K562 (cell line): ENCODE measurements around the gene FADS6. TPM values are rescaled to one million over a fixed set of nuclear protein-coding genes. Genes with fewer than 3 reads are reported as not detected.

Source experiments
- CBX2 ChIP-seq: fragments of 200-600 bp; sonication (generic); IDR thresholded peaks from one replicate; pipeline ENCODE4 v1.6.1; 2012; ENCODE audit warnings: mild to moderate bottlenecking, low read length, inconsistent platforms; ENCODE audit not compliant: insufficient read depth, poor library complexity, severe bottlenecking
- CREM ChIP-seq: IDR thresholded peaks from 2 replicates; pipeline ENCODE4 v1.6.1; 2014; ENCODE audit warnings: antibody characterized with exemption, low read depth
- DMBX1 ChIP-seq: fragments of 250-450 bp; sonication (Bioruptor Pico); IDR thresholded peaks from 2 replicates; pipeline ENCODE4 v1.8.0; 2022; ENCODE audit warnings: inconsistent platforms, mild to moderate bottlenecking, moderate library complexity, borderline replicate concordance
- DNMT1 ChIP-seq: fragments of 450-650 bp; IDR thresholded peaks from 2 replicates; pipeline ENCODE4 v1.6.1; 2016; ENCODE audit warnings: antibody characterized with exemption, mild to moderate bottlenecking
- E2F4 ChIP-seq: sonication (generic); formaldehyde crosslinking; IDR thresholded peaks from 2 replicates; pipeline ENCODE4 v1.8.0; 2022; ENCODE audit warnings: mild to moderate bottlenecking, low read depth, missing genetic modification reagents
- HIVEP1 ChIP-seq: fragments of 250-450 bp; sonication (Bioruptor Pico); IDR thresholded peaks from 2 replicates; pipeline ENCODE4 v1.4.0; 2020; ENCODE audit warnings: mild to moderate bottlenecking
- HMG20A ChIP-seq: fragments of 450-650 bp; formaldehyde crosslinking; conservative IDR thresholded peaks from 2 replicates; pipeline ENCODE4 v1.4.0; 2020; ENCODE audit warnings: mild to moderate bottlenecking, mixed read lengths
- KLF6 ChIP-seq: fragments of 250-450 bp; sonication (Bioruptor Pico); IDR thresholded peaks from 2 replicates; pipeline ENCODE4 v1.4.0; 2020; ENCODE audit warnings: mild to moderate bottlenecking, moderate library complexity, borderline replicate concordance
- ZNF212 ChIP-seq: fragments of 450-650 bp; formaldehyde crosslinking; IDR thresholded peaks from 2 replicates; pipeline ENCODE4 v1.4.0; 2020; ENCODE audit warnings: mild to moderate bottlenecking
- polyA plus RNA-seq, 8 experiments: library from polyadenylated mRNA; depleted of rRNA in 4 of 8; stranded (reverse) in 5 of 8; unstranded in 3 of 8; fragments of >200 nt; fragmentation: Nextera tagmentation in 2 of 8; fragmentation: Illumina TruSeq in 1 of 8; extraction: Ambion mirVana in 2 of 8; extraction: Trizol in 1 of 8; gene quantifications; 2 replicates each; pipeline versions ENCODE4 v1.2.1 to v1.2.3, GENCODE V29; 2011 to 2014; ENCODE audit warnings: inconsistent platforms in 1 of 8, missing spikeins in 1 of 8
- total RNA-seq, 7 experiments: library from RNA; depleted of rRNA in 6 of 7; stranded (reverse); fragments of >200 nt in 6 of 7; fragmentation: Illumina TruSeq in 2 of 7; extraction: Trizol in 2 of 7; gene quantifications; 2 replicates each; pipeline versions ENCODE4 v1.2.1 to v1.2.3, GENCODE V29; 2011 to 2021; ENCODE audit warnings: low replicate concordance in 1 of 7
- TF ChIP-seq, protein P1 (sequence below): fragments of 450-650 bp; IDR thresholded peaks from 2 replicates; pipeline ENCODE4 v1.6.1; 2016; ENCODE audit warnings: mild to moderate bottlenecking, moderate library complexity

Gene FADS6
- total and polyA plus RNA-seq, 9 of the 15 experiments (the other 6 are each of a cell fraction or from before 2014, with no cell fraction given): 0.18 to 0.22 TPM; not detected in 7

GRCh38 chr17:74923538-74924249 lies 30.3 kb upstream of the FADS6 start (continued):
- peak; percentile 32; the same call in 1 of the 2 replicates for TF ChIP-seq CREM
- TF ChIP-seq KLF6 (CRISPR knock-in tag): no peak
- TF ChIP-seq DMBX1 (CRISPR knock-in tag): no peak
- no peak for TF ChIP-seq DNMT1
- TF ChIP-seq E2F4 (CRISPR knock-in tag): peak; percentile 37; the same call in 1 of the 2 replicates
- TF ChIP-seq HIVEP1 (CRISPR knock-in tag): no peak
- TF ChIP-seq, protein P1, sequence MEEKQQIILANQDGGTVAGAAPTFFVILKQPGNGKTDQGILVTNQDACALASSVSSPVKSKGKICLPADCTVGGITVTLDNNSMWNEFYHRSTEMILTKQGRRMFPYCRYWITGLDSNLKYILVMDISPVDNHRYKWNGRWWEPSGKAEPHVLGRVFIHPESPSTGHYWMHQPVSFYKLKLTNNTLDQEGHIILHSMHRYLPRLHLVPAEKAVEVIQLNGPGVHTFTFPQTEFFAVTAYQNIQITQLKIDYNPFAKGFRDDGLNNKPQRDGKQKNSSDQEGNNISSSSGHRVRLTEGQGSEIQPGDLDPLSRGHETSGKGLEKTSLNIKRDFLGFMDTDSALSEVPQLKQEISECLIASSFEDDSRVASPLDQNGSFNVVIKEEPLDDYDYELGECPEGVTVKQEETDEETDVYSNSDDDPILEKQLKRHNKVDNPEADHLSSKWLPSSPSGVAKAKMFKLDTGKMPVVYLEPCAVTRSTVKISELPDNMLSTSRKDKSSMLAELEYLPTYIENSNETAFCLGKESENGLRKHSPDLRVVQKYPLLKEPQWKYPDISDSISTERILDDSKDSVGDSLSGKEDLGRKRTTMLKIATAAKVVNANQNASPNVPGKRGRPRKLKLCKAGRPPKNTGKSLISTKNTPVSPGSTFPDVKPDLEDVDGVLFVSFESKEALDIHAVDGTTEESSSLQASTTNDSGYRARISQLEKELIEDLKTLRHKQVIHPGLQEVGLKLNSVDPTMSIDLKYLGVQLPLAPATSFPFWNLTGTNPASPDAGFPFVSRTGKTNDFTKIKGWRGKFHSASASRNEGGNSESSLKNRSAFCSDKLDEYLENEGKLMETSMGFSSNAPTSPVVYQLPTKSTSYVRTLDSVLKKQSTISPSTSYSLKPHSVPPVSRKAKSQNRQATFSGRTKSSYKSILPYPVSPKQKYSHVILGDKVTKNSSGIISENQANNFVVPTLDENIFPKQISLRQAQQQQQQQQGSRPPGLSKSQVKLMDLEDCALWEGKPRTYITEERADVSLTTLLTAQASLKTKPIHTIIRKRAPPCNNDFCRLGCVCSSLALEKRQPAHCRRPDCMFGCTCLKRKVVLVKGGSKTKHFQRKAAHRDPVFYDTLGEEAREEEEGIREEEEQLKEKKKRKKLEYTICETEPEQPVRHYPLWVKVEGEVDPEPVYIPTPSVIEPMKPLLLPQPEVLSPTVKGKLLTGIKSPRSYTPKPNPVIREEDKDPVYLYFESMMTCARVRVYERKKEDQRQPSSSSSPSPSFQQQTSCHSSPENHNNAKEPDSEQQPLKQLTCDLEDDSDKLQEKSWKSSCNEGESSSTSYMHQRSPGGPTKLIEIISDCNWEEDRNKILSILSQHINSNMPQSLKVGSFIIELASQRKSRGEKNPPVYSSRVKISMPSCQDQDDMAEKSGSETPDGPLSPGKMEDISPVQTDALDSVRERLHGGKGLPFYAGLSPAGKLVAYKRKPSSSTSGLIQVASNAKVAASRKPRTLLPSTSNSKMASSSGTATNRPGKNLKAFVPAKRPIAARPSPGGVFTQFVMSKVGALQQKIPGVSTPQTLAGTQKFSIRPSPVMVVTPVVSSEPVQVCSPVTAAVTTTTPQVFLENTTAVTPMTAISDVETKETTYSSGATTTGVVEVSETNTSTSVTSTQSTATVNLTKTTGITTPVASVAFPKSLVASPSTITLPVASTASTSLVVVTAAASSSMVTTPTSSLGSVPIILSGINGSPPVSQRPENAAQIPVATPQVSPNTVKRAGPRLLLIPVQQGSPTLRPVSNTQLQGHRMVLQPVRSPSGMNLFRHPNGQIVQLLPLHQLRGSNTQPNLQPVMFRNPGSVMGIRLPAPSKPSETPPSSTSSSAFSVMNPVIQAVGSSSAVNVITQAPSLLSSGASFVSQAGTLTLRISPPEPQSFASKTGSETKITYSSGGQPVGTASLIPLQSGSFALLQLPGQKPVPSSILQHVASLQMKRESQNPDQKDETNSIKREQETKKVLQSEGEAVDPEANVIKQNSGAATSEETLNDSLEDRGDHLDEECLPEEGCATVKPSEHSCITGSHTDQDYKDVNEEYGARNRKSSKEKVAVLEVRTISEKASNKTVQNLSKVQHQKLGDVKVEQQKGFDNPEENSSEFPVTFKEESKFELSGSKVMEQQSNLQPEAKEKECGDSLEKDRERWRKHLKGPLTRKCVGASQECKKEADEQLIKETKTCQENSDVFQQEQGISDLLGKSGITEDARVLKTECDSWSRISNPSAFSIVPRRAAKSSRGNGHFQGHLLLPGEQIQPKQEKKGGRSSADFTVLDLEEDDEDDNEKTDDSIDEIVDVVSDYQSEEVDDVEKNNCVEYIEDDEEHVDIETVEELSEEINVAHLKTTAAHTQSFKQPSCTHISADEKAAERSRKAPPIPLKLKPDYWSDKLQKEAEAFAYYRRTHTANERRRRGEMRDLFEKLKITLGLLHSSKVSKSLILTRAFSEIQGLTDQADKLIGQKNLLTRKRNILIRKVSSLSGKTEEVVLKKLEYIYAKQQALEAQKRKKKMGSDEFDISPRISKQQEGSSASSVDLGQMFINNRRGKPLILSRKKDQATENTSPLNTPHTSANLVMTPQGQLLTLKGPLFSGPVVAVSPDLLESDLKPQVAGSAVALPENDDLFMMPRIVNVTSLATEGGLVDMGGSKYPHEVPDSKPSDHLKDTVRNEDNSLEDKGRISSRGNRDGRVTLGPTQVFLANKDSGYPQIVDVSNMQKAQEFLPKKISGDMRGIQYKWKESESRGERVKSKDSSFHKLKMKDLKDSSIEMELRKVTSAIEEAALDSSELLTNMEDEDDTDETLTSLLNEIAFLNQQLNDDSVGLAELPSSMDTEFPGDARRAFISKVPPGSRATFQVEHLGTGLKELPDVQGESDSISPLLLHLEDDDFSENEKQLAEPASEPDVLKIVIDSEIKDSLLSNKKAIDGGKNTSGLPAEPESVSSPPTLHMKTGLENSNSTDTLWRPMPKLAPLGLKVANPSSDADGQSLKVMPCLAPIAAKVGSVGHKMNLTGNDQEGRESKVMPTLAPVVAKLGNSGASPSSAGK: peak; percentile 97
- no peak for TF ChIP-seq HMG20A (CRISPR knock-in tag)
- TF ChIP-seq ZNF212 (CRISPR knock-in tag): no peak
- no peak for TF ChIP-seq CBX2
